Choroid plexus epithelial cell (primary cell): ENCODE results near the gene MDK.
A peak's percentile ranks its signal among the peaks of the same experiment; 100 is the strongest.

Experiments
- DNase-seq: peaks from one replicate; pipeline ENCODE4 v3.0.0-alpha.2; 2010; ENCODE audit warnings: low read depth
- H3K4me3 ChIP-seq: 2 replicates; pipeline ENCODE4 v1.5.1; 2011; ENCODE audit warnings: low read depth, mild to moderate bottlenecking, control low read depth, low read length, moderate library complexity
- TF ChIP-seq, protein P1 (sequence below): conservative IDR thresholded peaks from 2 replicates; pipeline ENCODE4 v1.5.1; 2011; ENCODE audit warnings: low read depth, mild to moderate bottlenecking, control low read depth, inconsistent platforms, low read length, moderate library complexity

The MDK gene

DNA sequence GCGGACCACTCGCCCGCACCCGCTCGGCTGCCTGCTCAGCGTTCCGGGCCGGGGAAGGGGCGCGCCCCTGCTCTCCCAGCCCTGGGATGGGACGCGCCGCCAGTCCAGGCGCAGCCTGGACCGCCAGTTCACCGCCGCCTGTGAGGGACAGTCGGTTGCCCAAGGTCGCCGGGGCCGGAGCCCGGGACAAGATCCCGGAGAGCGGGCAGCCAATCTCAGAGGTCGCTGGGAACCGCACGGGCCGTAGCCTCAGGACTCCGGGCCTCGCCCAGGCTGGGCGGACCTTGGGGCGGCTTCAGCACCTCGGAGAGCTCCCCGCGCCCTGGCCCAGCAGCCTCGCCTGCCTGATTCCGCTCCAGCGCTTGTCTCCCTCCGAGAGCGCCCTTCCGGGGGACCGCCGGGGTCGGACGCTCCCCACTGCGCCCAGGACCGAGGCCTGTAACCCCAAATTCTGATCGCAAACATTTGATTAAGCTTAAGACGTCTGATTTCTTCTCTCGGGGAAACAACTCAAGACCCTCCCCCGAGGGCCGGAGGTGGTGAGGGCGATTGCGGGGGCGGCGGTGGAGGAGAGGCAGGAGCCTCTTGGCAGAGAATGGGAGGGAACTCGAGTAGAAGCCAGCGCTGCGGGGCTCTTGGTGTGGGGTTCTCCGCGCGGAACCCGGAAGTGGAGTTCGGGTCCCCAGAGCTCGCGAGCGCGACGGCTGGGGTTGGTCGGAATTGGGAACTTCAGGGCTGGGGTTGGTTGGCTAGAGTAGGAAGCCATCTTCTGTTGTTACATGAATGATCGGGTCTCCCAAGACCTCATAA is 11.2 kb downstream of the MDK start:
- peak overlapping the region; percentile 47 for H3K4me3 ChIP-seq
- TF ChIP-seq, protein P1, sequence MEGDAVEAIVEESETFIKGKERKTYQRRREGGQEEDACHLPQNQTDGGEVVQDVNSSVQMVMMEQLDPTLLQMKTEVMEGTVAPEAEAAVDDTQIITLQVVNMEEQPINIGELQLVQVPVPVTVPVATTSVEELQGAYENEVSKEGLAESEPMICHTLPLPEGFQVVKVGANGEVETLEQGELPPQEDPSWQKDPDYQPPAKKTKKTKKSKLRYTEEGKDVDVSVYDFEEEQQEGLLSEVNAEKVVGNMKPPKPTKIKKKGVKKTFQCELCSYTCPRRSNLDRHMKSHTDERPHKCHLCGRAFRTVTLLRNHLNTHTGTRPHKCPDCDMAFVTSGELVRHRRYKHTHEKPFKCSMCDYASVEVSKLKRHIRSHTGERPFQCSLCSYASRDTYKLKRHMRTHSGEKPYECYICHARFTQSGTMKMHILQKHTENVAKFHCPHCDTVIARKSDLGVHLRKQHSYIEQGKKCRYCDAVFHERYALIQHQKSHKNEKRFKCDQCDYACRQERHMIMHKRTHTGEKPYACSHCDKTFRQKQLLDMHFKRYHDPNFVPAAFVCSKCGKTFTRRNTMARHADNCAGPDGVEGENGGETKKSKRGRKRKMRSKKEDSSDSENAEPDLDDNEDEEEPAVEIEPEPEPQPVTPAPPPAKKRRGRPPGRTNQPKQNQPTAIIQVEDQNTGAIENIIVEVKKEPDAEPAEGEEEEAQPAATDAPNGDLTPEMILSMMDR: no peak
- peak; percentile 83 for DNase-seq

DNA sequence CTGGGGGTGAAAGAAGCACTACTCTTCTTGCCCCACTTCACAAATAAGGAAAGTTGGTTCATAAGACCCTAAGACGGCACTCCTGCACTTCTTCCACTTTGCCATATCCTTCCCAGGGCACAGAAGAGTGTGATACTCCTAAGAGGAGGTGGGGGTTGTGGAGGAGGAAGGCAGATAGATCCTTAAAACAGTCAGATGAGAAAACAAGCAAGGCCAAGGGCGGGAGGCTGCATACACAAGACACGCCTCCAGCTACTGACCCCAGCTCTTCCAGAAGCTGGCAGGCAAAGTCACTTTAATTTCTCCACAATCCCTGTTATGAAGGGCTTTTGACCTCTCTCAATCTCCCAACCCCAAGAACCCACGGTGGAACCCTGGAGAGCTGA is 11.8 kb downstream of the MDK start:
- TF ChIP-seq, protein P1: no peak
- no peak for DNase-seq
- no peak overlapping the region for H3K4me3 ChIP-seq

DNA sequence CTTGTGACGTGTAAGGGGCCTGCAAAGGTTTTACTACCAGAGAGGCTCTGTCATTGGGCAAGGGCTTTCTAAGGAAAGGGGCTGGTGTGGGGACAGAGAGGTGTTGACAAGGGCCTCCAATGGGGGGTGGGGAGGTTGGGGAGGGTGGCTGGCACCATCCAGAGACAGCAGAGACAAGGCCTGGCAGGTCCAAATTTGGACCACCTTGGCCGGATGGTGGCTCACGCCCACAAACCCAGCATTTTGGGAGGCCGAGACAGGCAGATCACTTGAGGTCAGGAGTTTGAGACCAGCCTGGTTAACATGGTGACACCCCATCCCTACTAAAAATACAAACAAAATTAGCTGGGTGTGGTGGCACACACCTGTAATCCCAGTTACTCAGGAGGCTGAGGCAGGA is 12.3 kb downstream of the MDK start:
- H3K4me3 ChIP-seq: no peak overlapping the region
- no peak for DNase-seq
- TF ChIP-seq, protein P1: no peak

DNA sequence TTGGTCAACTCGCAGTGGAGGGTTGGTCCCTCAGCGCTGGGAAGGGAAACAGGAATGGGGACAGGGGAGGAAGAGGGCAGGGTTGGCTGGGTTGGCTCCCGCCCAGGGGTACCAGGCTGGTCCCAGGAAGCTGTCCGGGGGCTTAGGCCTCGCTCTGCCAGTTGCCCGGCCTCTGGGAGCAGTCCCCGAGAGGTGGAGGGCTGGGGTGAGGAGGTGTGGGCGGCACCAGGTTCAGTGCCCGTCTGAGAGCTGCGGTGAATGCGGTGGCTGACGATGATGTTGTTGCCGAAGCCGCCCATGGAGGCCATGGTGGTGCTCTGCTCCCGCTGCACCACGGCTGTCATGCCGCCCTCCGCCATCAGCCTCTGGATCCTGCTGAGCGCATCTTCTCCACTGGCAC is 16.1 kb downstream of the MDK start:
- TF ChIP-seq, protein P1: no peak
- no peak for DNase-seq
- no peak overlapping the region for H3K4me3 ChIP-seq

DNA sequence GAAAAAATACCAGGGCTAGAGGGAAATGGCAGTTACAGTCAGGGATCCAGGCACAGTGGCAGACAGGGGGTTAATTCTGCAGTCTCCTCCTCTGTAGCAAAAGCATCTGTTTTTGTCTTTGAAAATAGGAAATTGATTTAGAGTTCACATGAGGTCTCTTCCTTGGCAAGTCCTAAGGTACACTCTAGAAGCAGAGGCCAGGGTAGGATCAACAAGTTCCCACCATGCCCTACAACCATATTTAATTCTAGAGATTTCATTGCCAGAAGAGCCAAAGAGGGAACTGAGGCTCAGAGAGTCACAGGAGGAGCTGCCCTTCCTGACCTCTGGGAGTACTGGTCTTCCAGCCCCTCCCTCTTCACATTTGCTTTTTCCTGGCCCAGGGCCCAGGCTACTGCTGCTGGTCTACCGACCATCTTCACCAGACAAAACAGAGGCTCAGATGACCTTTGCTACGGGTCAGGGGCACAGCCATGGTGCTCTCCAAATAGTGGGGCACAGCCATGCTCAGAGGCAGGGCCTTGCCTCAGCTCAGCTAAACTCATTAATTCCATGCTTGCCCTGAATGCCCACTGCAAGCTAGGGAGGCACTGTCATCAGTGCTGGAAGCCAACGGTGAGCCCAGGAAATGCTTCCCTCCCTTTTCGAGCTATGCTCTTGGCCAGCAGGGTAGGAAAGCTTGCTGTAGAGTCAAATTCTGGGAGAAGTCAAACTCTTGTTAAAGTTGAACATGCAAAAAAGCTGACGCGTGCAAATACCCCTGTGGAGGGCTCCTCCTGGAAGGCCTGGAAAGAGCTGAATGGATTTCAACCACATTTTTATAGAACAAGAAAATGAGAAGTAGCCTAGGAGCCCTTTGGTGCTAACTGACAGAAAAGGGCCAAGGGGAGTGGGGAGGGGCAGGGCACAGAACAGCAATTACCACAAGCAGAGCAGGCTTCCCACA is 21.8 kb downstream of the MDK start:
- TF ChIP-seq, protein P1: no peak
- no peak for DNase-seq
- H3K4me3 ChIP-seq: no peak overlapping the region

DNA sequence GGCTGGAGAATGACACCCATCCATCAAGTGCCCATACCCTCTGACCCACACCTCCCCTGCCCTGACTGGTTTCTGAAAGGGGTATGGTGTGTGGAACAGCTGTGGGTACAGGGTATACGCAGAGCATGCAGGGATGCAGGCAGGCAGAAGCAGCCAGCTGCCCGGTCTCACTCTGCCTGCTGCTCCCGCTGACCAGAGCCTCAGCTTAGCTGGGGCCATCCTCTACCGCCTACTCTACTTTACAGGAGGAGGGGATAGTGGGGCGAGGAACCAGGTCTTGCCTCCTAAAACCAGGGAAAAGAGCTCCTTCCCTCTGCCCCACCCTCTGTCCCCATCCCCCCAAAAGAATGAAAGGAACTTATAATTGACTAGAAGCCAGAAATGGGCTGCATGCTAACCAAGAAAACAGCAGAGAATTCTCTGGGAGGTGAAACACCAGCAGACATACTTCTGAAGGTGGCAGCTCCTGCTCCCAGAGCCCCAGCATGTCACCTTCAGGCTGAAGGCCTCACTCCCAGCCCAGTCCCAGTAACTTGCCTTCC is 23.1 kb downstream of the MDK start:
- no peak for DNase-seq
- TF ChIP-seq, protein P1: no peak
- H3K4me3 ChIP-seq: no peak overlapping the region
